PFSK-1 (cell line): ENCODE results near the gene HAND1.

Source experiments
- POLR2AphosphoS5 ChIP-seq: IDR thresholded peaks from 2 replicates; pipeline ENCODE4 v1.6.1; 2012; ENCODE audit warnings: low read depth, mild to moderate bottlenecking, control low read depth, low read length, moderate library complexity
- TAF1 ChIP-seq: IDR thresholded peaks from 2 replicates; pipeline ENCODE4 v1.6.1; 2012; ENCODE audit warnings: low read length, control low read depth, borderline replicate concordance; ENCODE audit not compliant: insufficient read depth
- TF ChIP-seq, protein P1 (sequence below), 2 experiments: IDR thresholded peaks; 2 replicates each; pipeline versions ENCODE4 v1.6.1 to v1.8.0; 2011 to 2012; ENCODE audit warnings: low read depth in 2 of 2, low read length in 2 of 2, control low read depth in 1 of 2, inconsistent platforms in 1 of 2, mild to moderate bottlenecking in 1 of 2, moderate library complexity in 1 of 2; ENCODE audit not compliant: insufficient read depth in 1 of 2

GRCh38 chr5:154517181-154517580 is 39.2 kb upstream of the HAND1 start:
- TF ChIP-seq, protein P1, sequence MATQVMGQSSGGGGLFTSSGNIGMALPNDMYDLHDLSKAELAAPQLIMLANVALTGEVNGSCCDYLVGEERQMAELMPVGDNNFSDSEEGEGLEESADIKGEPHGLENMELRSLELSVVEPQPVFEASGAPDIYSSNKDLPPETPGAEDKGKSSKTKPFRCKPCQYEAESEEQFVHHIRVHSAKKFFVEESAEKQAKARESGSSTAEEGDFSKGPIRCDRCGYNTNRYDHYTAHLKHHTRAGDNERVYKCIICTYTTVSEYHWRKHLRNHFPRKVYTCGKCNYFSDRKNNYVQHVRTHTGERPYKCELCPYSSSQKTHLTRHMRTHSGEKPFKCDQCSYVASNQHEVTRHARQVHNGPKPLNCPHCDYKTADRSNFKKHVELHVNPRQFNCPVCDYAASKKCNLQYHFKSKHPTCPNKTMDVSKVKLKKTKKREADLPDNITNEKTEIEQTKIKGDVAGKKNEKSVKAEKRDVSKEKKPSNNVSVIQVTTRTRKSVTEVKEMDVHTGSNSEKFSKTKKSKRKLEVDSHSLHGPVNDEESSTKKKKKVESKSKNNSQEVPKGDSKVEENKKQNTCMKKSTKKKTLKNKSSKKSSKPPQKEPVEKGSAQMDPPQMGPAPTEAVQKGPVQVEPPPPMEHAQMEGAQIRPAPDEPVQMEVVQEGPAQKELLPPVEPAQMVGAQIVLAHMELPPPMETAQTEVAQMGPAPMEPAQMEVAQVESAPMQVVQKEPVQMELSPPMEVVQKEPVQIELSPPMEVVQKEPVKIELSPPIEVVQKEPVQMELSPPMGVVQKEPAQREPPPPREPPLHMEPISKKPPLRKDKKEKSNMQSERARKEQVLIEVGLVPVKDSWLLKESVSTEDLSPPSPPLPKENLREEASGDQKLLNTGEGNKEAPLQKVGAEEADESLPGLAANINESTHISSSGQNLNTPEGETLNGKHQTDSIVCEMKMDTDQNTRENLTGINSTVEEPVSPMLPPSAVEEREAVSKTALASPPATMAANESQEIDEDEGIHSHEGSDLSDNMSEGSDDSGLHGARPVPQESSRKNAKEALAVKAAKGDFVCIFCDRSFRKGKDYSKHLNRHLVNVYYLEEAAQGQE (IDR thresholded peaks at IDR 0.05; ENCODE audit: insufficient read depth in 1 of 2, low read depth in 2 of 2, low read length in 2 of 2) = no peak
- TF ChIP-seq POLR2AphosphoS5 (no peak), TAF1 (no peak)
